Spleen (tissue), 7 donors: ENCODE results near the gene TEX2.

Experiments used
- CTCF ChIP-seq, 11 experiments: fragments of 200-600 bp in 7 of 11; fragments of 450-650 bp in 4 of 11; sonication (generic) in 4 of 11; IDR thresholded peaks in 8 of 11; conservative IDR thresholded peaks in 3 of 11; 1 replicate in 7 of 11; 2 replicates in 4 of 11; pipeline versions ENCODE4 v1.4.0 to v1.8.0; 2016 to 2021; ENCODE audit warnings: antibody characterized with exemption in 11 of 11, inconsistent platforms in 4 of 11, mild to moderate bottlenecking in 1 of 11
- POLR2A ChIP-seq, 3 donors: fragments of 450-650 bp; IDR thresholded peaks; one replicate each; pipeline ENCODE4 v1.5.1; 2017; ENCODE audit warnings: antibody characterized with exemption in 3 of 3, mild to moderate bottlenecking in 1 of 3
- POLR2AphosphoS5 ChIP-seq, 3 donors: sonication (generic); formaldehyde crosslinking; IDR thresholded peaks; one replicate each; pipeline ENCODE4 v1.5.1; 2017; ENCODE audit warnings: antibody characterized with exemption in 3 of 3
- donor health status: DM: no; HTN: no; CAD: no; lungs with moderate emphysema.
- donor health status: DM: no; HTN: no; CAD: no.
- donor health status: DM: no; HTN: no; CAD: no.

GRCh38 chr17:64178011-64178825 lies 84.8 kb downstream of the TEX2 start:
- TF ChIP-seq CTCF (IDR thresholded peaks at IDR 0.05 in 8 of 11, conservative IDR thresholded peaks at IDR 0.05 in 3 of 11) (no peak), POLR2A (IDR thresholded peaks at IDR 0.05) (no peak), POLR2AphosphoS5 (IDR thresholded peaks at IDR 0.05) (no peak)
